Kasumi-1 (cell line): ENCODE results near the gene MSH3.
A peak's percentile ranks its signal among the peaks of the same experiment; 100 is the strongest.
"Not testable (repeated sequence)": the region's sequence is repeated elsewhere in the genome, so short reads cannot be mapped to it uniquely, and the experiment has no call there.

Experiments
- DNase-seq, 2 experiments: peaks; one replicate each; lab custom pipeline; 2025; lab: John Stamatoyannopoulos, UW

The MSH3 gene

DNA sequence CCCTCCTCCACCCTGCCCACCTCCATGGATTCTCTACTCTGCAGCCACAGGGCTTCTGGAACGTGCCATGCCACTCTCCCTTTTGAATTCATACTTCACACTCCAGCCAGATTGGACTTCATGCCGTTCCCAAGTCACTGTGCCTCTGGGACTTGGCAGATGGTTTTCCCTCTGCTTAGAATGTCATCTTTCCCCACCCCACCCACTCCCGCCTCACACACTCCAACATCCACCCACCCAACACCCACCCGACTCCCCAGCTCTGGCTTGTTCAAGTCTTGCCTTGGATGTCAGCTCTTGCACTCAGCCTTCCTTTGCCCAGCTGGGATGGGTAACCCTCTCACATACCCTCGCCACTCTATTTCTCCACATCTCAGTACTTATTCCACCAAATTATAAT lies 142.4 kb downstream of the MSH3 start:
- DNase-seq, result no peak

DNA sequence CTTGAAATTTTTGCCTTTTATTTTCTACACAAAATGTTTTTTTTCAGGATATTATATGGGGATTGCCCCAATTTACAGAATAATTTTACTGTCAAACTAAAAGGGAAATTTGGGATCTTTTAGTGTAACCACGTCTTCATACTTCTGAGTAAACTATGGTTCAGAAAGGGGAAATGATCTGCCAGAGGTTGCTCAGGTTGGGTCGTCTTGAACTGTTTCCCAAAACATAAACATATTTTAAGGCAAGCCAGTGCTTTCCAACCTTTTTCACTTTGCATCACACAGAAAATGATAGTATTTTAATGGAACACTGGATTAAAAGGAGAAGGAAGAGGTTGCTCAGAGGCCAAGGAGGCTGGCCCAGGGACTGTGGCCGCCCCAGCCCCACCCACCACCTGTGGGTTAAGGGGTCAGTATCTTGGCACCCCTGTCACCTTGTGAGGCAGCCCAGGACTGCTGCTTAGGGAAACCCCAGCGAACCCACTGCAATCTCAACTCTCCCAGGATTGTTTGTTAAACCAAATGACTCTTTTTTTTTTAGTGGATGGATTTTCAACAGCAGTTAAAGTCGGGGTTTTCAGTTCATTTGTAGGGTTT lies 143.1 kb downstream of the MSH3 start:
- DNase-seq, result no peak

DNA sequence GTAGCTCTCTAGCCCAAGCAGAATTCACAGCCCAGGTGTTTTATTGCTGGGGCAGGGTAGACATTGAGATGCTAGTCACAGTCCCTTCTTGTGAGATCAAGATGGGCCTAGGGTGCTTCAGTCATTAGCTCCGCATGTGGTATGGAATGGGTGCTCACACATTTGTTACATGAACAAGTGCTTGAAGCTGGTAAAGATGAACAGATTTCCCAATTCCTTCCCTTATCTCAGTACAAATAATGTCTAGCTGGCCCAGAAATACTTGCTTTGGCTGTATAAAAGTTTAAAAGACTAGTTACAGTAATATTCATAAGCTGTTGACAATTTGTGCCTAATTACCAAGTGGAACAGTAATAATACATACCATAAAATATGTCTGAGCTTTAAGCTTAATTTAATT lies 143.7 kb downstream of the MSH3 start:
- DNase-seq, result no peak

DNA sequence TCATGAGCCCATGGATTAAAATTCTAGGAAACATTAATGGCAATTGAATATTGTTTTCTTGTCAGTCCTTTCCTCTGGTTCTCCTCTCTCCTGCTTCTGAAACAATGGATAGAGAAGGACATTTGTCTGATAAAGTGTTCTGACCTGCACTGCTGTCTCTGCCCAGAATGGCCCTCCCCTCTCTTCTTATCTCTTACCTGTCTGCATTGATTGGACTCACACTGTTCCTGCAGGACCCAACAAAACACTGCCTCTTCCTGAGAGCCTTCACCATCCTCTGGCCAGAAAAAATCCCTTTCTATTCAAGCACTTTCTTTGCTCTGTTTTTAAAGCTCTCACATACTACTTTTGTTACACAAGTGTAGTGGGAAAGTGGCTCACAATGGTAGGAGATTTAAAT lies 144.2 kb downstream of the MSH3 start:
- no peak for DNase-seq

DNA sequence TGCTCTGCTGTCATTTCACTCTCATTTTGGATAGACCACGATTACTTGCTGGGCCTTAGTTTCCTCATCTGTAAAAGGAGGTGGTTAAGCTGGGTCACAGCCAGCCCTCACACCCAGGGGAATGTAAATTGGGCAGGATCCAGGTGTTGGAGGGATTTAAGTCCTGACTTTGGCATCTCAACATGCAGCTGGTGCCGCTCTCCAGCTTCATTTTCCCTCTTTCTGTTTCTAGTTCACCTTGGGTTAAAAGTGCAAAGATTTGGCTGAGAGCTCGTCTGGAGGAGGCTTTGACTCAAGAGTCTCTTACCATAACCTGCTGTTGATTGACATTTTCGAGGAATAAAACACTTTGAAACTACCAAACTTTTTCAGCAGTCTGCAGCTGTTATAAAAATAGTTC lies 144.6 kb downstream of the MSH3 start:
- no peak for DNase-seq

DNA sequence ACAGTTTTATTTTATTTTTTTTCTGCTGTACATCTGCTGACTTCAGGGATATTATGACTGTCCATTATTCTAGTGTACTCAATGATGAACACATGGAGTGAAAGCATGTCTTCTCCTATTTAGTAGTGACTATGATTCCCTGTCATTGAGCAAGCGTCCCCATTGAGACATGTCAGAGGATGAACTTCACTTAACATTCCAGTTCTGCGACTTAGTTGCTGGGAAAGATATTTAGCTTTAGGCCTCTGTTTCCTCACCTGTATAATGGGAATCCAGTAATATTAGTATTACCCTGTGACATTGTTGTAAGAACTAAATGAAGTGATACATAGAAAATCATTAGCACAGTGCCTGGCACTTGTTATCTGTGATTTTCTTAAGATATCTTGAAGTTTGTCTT lies 145.1 kb downstream of the MSH3 start:
- no peak for DNase-seq

DNA sequence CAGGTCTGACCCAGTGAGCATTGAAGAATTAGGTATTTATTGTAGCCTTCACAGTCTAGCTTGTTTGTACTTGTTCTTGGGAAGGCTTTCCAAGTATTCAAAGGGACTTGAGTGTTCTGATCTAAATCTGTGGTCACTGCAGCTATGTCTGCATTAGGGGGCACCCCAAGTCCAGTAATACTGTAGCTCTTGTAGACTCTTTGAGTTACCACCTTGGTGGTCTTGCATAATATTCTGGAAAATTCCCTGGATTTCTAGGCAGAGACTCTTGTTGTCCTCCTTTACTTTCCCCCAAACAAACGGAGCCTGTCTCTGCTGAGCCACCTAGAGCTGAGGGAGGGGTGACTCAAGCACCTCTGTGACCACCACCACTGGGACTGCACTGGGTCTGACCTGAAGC lies 149.9 kb downstream of the MSH3 start:
- DNase-seq, result no peak

DNA sequence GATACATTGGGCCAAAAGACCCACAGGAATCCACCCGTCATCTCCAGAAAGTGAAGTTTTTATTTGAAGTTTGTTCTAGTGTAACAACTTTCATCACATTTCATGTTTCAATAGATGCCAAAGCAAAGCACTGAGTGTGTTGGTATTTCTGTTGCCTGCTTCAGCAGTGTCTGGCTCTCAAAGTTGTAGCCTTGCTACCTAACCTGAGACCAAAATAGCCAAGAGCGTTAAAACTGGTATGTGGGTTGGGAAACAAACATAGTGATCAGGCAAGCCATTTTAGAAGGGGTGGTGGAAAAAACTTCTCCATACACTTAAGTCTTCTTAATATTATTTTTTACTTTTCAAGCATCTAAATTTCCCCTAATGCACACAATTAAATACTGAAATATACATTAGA lies 150.6 kb downstream of the MSH3 start:
- no peak for DNase-seq

DNA sequence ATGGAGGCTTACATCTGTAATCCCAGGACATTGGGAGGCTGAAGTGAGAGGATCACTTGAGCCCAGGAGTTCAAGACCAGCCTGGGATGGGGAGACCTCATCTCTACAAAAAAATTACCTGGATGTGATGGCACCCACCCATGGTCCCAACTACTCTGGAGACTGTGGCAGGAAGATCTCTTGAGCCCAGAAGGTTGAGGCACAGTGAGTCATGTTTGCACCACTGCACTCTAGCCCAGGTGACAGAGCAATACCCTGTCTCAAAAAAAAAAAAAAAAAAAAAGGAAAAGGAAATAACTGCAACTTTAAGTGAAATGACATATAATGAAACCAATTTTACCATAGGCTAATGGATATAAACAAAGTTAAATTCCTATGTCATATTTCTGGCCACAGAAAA lies 152.5 kb downstream of the MSH3 start:
- no peak for DNase-seq

DNA sequence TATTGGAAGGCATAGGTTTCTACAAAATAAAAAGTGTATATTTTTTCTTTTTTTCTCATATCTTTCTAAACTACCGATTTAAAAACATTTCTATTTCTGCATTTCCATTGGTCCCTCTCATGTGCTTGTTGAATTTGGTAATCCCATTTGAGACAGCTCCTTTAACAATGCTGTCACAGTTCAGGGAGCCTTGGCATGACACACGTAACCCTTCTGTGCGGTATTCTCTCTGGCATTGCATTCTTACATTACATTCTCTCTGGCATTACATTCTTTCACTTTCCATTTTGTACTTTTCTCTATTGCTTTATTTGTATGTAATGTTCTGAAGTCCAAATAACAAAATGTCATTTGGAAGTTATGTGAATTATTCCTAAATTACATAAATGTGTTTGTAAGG lies 155.0 kb downstream of the MSH3 start:
- DNase-seq, result no peak

DNA sequence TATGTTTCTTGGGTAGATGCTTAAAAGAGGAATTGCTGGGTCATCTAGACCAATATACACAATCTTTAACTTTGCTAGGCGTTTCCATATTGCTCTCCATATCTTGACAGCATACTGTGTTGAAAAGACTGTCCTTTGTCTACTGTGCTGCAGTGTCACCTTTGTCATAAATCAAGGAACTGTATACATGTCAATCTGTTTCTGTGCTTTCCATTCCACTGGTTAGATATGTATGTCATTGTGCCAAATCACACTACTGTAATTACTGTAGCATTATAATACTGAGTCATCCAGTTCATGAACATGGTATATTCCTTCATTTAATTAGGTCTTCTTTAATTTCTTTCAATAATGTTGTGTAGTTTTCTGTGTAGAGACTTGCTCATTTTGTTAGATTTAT lies 156.0 kb downstream of the MSH3 start:
- DNase-seq, result no peak

DNA sequence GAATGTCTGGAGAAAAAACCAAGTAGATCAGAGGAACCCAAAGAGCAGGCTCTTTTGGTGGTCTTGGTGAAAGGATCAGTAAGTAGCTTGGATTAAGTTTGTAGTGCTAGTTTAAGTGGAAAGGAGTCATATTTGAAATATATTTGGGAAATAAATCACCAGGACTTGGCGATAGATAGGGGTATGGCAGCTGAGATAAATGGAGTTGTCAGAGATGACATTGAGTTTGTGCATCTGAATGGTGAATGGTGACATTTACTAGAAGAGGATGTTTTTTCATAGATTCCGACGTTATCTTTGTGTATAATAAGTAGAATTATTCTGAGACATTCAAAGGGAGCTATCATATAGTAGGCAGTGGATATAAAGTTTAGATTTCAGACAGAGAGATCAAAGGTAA lies 162.1 kb downstream of the MSH3 start:
- no peak for DNase-seq

DNA sequence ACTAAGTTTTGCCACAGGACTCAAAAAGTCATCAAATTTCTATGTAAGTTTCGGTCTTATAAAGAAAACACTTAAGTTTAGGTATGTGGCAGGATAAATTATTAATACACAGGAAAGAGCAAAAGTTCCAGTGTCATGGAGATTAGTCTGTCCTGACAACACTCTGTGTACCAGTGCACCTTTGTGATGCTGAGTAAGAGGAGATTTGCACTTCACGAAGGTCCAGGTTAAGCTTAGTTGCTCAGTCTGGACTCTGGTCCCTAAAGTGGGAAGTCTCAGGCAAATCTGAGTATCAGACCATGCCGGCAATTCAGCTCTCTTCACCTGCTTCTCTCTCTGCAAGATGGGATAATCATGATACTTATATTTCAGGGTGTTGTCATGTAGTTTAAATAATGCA lies 166.2 kb downstream of the MSH3 start:
- no peak for DNase-seq

DNA sequence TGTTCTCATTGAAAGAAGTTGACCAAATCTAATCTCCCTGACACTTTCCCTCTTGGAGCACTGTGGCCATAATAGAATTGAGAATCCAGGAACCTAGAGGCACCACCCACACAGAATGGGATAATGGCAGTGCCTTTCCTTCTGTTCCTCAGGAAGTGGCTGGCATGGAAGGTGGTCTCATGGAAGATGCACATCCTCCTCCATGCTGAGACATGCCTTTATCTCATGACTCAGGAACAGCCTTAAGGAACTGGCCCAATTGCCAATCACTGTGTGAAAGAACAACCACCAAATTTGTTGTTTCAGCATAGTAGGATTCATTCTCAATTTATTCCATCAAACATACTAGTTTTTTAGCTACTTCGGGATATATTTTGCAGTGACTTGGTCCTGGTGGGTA lies 168.2 kb downstream of the MSH3 start:
- no peak for DNase-seq

DNA sequence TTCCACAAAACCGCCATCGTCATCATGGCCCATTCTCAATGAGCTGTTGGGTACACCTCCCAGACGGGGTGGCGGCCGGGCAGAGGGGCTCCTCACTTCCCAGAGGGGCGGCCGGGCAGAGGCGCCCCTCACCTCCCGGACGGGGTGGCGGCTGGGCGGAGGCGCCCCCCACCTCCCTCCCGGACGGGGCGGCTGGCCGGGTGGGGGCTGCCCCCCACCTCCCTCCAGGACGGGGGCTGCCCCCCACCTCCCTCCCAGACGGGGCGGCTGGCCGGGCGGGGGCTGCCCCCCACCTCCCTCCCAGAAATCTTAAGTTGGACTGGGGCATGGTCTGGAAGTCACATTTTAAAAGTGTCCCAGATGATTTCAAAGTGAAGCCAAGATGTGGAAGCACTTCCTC lies 169.7 kb downstream of the MSH3 start:
- DNase-seq, result not testable (repeated sequence)

DNA sequence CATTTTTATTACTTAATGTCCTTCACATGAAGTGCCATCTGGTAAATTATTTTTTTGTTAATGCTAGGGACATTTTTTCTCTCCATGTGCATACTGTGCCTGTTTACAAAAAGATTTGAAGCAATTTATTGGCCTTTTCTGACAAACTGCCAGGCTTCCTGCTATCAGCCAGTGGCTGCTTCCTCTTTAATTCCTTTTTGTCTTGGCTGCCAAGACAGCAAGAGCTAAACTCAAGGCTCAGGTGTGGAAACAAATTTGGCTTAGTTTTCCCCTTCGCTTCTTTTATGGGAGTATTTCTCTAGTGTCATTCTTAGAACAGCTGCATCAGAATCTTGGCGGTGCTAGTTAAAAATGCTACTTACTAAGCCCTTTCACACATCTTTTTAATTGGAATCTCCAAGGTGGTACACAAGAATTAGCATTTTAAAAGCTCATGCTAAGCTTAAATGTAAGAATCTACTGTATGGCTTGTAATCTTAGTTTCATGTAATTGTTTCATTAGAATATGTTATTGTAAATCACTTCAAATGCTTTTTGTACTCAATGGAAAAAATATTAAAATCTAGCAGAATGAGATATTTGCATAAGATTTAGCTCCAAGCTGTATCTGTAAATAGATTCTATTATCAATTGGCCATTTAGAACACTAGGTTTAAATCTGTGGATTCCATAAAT lies 171.5 kb downstream of the MSH3 start:
- peak; percentile 39 to 48 for DNase-seq

DNA sequence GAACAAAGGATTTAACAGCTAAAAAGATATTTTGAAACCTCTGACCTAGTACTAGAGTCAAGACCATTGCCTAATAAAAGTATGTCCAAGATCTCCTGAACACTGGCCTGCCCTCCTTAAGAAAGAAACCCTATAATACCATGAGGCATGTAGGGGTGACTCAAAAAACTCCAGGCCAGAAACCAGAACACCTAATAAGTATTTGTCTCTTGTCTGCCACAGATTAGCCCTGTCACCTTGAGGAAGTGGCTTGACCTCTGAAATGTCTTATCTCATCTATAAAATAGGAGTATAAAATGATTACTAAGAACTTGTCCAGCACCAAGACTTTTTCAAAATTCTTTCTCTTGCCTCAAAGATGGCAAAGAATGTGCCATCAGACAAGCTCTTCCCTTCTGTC lies 180.3 kb downstream of the MSH3 start:
- DNase-seq, result no peak

DNA sequence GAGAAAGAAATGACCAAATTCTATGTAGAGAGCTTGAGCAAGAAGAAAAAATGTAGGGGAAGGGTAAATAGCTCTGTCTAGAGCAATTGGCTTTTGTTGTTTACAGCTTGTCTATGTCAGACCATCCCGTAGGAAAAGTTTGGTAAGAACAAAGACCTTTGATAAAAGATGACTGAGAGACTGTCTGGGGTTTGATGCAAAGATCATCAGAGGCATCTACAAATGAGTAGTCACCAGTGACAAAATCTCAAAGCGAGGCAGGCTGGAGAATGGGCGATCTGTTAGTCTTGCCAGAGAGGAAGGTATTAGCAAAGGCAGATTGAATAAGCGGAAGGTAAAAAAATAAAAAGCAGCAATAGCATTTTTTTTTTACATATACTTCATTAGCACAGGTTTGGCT lies 180.7 kb downstream of the MSH3 start:
- no peak for DNase-seq

DNA sequence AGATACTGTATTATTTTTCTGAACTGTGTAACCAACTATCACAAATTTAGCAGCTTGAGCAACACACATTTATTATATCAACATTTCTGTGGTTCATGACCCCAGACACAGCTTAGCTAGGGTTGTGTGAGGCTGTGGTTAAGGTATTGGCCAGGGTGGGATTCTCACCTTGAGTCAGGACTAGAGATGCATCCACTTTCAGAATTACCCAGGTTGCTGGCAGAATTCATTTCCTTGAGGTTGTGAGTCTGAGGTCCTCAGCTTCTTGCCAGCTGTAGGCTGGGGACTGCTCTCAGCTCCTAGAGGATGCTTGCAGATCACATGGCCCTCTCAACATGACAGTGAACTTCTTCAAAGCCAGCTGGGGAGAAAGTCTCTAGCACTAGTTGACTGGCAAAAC lies 183.2 kb downstream of the MSH3 start:
- DNase-seq, result no peak

DNA sequence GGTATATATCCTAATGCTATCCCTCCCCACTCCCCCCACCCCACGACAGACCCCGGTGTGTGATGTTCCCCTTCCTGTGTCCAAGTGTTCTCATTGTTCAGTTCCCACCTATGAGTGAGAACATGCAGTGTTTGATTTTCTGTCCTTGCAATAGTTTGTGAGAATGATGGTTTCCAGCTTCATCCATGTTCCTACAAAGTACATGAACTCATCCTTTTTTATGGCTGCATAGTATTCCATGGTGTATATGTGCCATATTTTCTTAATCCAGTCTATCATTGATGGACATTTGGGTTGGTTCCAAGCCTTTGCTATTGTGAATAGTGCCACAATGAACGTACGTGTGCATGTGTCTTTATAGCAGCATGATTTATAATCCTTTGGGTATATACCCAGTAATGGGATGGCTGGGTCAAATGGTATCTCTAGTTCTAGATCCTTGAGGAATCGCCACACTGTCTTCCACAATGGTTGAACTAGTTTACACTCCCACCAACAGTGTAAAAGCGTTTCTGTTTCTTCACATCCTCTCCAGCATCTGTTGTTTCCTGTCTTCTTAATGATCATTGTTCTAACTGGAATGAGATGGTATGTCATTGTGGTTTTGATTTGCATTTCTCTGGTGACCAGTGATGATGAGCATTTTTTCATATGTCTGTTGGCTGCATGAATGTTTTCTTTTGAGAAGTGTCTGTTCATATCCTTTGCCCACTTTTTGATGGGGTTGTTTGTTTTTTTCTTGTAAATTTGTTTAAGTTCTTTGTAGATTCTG lies 186.8 kb downstream of the MSH3 start:
- not testable (repeated sequence) for DNase-seq

DNA sequence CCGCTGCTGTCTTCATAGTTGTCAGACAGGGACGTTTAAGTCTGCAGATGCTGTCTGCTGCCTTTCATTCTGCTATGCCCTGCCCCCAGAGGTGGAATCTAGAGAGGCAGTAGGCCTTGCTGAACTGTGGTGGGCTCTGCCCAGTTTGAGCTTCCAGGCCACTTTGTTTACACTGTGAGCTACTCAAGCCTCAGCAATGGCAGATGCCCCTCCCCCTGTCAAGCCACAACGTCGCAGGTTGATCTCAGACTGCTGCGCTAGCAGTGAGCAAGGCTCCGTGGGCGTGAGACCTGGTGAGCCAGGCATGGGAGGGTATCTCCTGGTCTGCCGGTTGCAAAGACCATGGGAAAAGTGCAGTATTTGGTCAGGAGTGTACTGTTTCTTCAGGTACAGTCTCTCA lies 192.0 kb downstream of the MSH3 start:
- DNase-seq, result not testable (repeated sequence)

DNA sequence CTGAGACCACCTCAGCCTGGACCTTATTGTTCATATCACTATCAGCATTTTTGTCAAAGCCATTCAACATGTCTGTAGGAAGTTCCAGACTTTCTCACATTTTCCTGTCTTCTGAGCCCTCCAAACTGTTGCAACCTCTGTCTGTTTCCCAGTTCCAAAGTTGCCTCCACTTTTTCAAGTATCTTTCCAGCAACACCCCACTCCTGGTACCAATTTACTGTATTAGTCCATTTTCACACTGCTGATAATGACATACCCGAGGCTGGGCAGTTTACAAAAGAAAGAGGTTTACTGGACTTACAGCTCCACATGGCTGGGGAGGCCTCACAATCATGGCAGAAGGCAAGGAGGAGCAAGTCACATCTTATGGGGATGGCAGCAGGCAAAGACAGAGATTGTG lies 195.7 kb downstream of the MSH3 start:
- DNase-seq, result not testable (repeated sequence)
